ENCODE measurements around the gene NELL1.
"Not testable (repeated sequence)": the region's sequence is repeated elsewhere in the genome, so short reads cannot be mapped to it uniquely, and the experiment has no call there.

The NELL1 gene

DNA sequence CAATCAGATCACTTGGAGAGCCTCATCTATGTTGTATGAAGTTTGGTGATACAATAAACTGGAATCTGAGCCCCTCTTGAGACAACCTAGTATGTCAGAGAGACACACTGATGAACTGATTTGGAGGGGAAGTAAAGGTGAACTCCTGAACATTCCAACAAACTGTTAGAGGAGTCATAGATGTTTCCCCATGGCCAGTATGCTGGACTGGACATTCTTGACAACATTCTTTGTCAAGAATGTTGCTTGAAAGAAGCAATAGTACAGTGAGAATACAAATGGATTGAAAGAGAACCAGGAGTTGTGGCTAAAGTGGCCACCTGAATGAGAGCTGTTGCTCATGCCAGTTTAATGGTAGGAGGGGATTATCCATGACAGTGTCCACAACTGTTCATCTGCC lies 588.1 kb downstream of the NELL1 start:
- DNase-seq, result no peak

DNA sequence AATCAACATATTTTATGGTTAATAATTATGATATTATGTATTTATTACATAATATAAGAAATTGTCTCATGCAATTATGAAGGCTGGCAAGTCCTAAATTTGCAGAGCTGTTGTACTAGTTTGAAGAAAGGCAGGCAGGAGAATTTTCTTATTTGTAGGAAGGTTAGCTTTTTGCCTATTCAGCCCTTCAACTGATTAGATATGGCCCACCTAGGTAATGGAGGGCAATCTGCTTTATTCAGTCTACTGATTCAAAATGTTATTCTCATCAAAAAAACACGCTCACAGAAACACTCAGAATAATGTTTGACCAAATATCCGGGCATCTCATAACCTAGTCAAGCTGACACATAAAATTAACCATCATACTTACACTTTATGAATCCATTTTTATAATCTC lies 589.0 kb downstream of the NELL1 start:
- no peak for DNase-seq

DNA sequence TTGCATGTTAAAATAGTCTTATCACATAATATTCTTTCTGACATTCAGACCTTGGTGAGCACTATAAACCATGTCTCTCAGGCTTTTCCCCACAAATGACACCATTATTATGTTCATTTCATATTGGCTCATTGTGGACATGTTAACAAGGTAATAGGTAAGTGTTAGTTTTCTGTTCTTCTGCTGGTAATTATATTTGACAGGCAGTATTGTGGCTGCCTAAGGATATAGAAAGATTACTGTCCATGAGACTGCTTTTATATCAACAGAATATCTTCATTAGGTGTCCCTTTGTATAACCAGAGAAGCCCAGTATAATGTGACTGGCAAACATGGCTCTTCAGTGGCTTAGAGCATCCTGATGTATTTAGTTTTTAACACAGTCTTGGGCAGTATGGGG lies 590.7 kb downstream of the NELL1 start:
- DNase-seq, result no peak

DNA sequence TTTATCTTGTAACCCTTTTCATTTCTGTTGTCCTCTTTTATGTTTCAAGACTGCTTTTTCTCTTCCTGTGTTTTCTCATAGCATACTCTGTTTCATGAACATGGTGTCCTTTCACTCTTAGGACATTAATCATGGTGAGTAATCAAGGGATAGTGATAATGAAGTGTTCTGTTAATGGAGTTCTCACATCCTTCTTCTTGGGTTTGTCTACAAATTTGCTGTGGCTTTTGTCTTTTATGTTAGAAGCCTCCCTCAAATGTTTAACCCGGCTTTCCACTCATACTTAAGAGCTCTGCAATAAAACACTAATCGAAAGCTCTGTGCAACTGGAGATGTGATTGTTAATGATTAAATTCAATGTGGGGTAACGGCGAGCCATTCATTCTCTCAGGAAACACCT lies 593.6 kb downstream of the NELL1 start:
- no peak for DNase-seq

DNA sequence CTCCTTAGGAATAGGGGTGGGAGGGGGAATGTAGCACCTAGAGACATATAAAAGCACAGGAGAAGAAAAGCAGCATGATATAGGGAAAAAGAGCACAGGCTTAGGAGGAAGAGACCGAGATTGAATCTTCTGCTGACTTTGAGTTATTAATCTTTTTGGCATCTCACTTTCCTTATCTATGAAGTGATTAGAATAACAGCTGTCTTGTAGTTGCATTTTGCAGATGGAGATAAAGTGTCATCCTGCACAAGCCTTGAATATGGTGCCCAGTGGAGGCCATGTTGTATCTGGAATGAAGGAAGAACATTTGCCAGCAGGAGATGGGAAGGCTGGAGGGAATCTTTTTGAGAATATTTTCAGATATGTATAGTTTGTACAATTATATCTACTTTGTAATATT lies 594.7 kb downstream of the NELL1 start:
- DNase-seq, result no peak

DNA sequence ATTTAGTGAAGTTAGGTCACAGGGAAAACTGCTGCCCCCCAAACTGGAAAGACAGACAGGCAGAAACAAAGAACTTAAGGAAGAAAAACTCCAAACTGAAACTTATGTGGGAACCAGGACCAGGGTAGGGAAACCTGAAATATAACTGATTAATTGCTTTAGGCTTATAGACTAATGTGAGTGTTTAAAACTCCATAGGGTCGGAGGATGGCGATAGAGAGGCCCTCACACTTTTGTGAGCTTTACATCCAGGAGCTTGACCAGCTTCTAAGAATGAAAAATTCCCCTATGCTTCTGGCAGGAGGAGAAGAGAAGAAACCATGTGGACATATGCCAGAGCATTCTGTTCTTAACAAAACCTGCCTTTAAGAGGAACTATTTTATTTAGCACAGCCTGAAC lies 598.6 kb downstream of the NELL1 start:
- no peak for DNase-seq

DNA sequence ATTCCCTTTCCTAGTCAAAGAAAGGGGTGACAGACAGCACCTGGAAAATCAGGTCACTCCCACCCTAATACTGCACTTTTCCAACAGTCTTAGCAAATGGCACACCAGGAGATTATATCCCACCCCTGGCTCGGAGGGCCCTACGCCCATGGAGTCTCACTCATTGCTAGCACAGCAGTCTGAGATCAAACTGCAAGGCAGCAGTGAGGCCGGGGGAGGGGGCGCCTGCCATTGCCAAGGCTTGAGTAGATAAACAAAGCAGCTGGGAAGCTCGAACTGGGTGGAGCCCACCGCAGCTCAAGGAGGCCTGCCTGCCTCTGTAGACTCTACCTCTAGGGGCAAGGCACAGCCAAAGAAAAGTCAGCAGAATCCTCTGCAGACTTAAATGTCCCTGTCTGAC lies 602.8 kb downstream of the NELL1 start:
- DNase-seq, result not testable (repeated sequence)

DNA sequence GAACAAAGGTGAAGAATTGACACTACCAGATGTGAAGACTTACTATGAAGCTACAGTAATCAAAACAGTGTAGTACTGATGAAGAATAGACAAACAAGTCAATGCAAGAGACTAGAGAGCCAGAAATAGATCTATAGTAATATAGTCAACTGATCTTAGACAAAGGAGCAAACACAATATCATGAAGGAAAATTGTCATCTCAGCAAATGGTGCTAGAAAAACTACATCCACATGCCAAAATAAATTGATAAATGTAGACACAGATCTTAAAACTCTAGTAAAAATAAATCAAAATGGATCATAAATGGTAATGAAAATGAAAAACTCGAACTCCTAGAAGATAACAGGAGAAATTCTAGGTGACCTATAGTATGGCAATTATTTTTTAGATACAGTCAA lies 609.5 kb downstream of the NELL1 start:
- no peak for DNase-seq

DNA sequence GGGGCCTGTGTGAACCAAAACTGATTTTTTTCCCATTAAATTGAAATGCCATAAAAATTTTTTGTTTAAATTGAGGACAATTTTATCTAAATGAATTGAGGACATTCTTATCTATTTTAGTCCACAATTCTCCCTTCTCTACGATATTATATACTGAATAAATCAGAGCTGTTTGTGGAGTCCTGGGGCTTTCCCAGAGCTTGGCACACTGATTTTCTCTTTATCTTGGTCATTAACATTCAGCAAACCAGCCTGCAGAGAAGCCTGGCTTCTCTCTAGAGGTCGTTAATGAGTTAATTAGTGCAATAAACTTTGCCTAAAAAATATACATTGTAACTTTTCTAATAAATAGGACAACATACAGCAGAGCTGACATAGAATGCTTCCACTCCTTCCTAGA lies 615.7 kb downstream of the NELL1 start:
- no peak for DNase-seq

DNA sequence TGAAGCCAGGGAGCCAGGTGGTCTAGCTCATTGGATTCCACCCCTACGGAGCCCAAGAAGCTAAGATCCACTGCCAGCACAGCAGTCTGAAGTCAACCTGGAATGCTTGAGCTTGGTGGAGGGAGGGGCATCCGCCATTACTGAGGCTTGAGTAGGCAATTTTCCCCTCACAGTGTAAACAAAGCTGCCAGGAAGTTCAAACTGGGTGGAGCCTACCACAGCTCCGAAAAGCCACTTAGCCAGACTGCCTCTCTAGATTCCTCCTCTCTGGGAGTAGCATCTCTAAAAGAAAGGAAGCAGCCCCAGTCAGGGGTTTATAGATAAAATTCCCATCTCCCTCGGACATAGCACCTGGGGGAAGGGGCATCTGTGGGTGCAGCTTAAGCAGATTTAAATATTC lies 620.3 kb downstream of the NELL1 start:
- no peak for DNase-seq

DNA sequence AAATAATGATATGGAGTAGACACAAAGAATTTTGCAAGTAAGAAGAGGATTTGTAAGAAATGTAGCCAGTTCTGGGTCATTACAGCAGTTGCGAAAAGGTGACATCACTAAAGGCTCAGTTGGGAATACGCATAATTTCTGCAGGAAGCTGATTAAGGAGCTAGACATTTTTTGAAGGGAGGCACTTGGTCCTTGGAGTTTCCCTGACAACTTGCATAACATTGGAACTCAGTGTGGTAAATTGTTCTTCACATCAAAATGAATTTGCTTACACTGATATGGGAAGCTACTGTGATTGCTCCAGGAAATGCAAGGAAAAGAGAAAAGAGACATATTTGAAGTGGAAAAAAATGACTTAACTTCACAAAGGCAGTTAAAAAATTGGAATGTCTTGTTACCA lies 626.1 kb downstream of the NELL1 start:
- no peak for DNase-seq

DNA sequence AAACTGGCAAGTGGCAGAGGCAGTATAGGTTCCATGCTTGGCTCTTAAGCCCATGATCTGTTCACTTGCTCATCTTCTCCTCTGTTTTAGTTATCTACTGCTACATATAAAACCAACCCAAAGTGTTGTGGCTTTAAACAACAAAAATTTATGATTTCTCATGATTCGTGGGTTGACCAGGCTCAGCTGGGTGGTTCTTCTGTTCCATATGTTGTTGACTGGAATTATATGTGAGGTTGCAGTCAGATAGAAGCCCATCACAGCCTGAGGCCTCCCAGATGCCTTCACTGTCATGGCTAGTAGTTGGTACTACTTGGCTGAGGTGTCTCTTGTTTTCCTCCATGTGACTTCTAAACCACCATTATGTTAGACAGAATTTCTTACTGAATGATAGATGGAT lies 632.6 kb downstream of the NELL1 start:
- no peak for DNase-seq

DNA sequence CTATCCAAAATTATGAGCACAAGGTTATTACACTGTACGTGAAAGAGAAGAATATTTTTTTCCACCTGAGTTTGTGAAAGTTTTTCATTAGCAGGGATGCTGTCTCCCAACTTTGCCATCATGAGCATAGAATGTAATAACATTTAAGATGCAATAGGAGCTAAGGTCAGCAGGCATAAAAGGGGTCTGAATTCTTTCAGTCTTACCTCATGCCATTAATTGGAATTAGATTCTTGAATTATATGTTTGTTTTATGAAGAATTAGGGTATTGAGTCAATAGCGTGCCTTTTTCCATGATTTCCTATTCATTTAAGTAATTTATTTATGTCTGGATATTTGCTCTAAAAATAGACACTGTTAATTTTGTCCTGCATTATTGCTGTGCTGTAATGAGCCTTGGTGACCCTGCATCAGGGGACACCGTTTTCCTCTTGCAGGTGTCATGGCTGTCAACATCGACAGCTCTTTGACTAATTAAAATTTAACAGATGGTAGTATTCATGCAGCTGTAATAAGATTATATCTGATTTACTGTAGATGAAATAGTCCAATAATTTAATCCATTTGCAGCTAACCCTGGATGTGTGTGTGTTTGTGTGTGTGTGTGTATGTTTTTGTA lies 637.5 kb downstream of the NELL1 start:
- DNase-seq, result no peak

DNA sequence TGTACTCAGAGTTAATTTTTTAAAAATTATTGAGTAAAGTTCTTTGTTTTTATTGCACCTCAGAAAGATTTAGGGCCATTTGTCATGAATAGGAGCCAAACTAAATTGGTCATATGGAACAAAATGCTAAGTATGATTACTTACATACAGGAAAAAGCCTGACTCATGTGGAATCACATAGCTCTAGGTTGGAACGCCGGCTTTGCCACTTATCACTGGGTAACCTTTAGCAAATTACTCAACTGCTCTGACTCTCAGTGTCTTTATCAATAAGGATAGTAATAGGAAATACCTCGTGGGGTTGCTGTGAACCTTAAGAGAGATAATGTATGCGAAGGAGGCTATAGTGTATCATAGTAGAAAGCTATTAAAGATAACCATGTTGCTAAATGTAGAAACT lies 638.5 kb downstream of the NELL1 start:
- DNase-seq, result no peak

DNA sequence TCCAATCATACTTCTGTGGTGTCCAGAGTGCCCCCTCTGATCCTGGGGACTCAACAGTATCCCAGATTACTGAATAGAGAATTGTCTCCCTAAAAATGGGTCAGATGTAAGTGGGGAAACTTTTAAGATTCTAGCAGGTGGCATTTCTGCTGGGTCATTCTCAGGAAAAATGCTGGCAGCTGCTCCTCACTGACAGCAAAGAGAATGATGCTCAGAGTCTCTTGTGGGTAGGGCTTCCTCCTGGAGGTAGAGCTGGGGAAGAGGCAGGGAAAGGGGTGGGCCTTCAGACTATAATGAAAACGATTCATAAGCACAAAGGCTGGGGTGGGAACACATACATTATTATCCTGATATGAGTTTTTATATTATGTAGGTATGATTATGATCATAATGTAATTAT lies 647.2 kb downstream of the NELL1 start:
- DNase-seq, result no peak

DNA sequence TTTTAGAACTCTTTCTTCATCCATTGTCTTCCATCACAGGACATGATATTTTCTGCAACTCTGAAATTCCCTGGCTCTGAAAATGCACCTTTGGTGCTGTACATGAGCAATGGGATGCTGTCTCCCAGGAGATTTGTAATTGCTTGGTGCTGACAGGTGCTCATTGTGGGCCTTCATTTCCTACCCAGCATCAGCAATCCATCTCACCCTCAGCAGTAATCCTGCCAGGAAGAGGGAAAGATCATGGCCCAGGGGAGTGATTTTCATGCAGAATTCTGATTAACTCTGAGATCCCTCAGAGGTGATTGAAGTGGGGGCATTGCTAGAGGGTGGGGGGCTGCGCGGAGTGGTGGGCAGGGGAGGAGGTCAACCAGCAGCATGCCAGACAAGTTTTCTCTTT lies 651.7 kb downstream of the NELL1 start:
- DNase-seq, result no peak

DNA sequence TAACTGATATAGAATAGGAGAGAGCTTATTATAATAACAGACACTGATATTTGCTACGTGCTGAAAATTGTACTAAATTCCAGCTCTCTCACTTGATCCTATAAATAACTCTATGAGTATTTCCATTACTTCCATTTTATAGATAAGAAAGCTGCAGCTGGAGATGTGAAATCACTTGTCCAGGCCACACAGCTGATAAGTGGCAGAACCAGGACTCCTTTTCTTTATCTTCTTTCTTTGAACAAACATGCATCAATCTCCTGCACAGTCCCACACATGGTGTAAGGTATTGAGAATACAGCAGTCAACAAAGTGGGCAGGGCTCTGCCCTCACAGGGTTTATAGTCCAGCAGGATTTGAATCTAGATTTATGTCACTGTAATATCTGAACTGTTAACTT lies 652.1 kb downstream of the NELL1 start:
- DNase-seq, result no peak

DNA sequence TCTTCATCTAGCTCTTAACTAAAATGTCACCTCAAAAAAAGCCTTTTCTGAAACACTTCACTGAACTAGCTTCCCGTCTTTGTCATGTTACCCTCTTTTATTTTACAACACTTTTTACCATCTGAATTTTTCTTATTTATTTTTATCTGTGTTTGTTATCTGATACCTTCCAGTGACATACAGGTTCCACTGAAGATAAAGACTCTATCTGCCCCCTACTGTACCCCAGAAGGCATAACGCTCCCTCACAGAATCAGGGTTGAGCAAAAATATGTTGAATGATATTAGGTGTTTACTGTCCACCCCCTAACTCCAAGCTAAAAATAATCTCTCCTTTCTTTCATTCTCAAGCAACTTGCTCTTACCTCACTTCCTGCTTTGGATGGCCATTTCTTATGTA lies 654.2 kb downstream of the NELL1 start:
- DNase-seq, result no peak

DNA sequence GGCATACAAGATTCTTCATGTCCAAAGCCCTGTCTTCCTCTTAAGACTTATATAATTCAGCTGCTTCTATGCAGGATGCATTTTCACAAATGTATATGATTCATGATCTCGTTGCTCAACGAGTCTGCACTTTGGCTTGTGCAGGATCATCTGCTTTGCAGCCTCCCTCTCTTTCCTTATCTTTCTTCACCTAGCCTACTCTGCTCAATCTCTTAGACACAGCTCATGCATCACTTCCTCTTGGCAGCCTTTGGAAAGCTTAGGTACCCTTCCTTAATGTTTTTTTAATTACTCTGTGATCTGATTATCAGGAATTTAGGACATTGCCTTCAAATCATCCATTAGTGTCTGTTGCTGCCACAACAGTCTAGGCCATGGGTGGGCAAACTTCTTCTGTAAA lies 673.8 kb downstream of the NELL1 start:
- no peak for DNase-seq

DNA sequence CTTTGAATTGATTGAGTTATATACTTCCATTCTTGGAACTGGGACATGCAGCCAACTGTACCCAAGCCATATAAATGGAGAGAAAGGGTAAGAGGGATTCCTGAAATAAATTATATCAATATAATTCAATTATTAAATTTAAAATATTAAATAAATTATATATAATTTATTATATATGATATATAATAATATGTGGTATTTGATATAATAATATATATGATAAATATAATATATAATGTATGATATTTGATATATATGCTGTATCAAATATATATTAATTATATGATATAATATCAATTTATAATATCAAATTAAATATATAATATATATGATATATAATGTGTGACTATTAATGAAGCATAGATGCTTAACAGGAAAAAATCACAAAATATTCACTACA lies 677.0 kb downstream of the NELL1 start:
- DNase-seq, result no peak

DNA sequence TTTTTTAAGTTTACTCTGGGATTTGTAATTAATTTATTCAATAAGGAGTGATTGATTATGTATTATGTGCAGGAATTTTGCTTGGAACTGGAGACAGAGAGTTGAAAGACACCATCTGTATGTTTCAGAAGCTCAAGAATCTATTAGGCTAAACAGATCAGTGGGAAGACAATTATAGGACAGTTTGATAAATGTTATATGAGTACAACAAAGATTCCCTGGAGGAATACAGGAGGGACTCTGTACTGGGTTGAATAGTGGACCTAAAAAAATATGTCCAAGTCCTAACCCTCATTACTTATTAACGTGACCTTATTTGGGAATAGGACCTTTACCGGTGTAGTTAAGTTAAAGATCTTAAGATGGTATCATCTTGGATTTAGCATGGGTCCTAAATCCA lies 681.2 kb downstream of the NELL1 start:
- no peak for DNase-seq

DNA sequence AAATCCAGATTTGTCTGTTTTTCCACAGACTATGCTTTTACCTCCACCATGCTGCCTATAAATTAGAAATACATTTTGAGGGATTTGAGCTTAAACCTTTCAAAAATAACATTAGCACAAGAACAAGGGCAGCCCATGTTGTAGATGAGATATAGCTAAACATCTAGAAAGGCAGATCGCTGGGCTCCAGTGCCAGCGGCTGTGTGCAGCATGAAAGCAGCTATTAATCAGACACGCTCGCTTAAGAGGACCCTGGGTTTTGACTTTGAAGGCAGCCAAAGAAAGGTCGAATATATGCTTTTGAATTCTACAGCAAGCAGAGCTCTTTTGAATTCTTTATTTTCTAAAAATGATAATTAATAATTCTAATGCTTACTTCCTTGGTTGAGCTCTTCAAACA lies 684.0 kb downstream of the NELL1 start:
- DNase-seq, result no peak

DNA sequence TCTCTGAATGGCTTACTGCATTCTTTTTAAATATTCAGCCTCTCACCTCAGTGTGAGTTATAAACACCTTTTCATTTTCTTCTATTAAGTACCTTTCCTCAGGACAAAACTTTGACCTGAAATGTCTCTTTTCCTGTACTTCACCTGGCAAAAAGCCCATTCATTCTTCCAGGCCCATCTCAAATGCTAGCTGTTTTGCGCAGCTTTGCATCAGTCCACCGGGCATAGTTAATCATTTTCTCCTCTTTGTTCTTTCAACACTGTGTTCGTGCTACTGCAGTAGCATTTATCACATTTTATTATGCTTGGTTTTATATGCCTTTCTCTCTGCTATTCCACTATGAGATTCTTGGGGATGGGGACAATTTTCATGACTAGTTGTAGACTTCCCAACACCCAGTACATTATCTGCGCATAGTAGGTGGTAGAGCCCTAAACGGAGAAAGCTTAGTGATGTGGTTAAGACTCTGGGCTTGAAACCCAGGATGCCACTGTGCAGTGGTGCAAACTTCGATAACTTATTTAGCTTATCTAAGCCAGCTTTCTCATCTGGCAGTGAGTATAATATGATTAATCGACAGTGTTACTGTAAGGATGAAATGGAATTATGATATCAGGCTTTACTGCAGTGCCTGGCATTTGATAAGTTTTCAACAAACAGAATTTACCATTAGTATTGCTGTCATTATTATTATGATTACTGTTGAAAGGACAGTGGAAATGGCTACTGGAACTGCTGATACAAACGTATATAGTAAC lies 695.7 kb downstream of the NELL1 start:
- no peak for DNase-seq

DNA sequence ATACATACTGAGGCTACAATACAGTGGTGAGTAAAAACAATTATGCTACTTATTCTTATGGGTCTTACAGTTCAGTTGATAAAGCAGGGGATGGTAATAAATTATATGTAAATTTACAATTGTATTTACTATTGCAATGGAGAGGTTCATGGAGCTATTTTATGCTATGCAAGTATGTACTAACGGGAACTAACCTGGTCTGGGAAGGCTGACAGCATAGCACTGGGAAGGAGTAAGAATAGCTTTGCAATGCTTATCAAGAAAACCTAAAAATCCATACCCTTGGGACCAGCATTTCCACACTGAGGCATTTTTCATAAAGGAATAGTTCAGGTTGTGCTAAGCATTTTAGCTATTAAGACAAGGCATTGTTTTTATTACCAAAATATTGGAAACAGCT lies 700.6 kb downstream of the NELL1 start:
- no peak for DNase-seq

DNA sequence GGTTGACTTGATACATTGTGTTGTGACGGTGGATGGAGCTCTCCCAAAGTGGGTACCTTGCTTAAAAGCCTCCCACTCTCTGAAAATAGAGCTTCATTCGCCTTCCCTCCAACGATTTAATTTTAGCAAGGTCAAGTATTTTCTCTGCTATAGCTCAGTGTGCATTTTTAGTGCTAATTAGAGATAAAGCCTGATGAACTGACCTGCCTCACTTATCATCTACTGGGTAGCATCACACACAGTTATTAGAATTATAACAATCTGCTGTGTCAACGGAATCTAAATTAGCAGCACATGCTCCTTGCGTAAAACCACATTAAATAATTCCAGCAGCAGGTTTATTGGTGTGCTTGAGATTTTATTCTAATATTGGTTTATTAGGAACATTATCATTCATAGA lies 701.7 kb downstream of the NELL1 start:
- DNase-seq, result no peak

Data from NCI-H524 (cell line).